ENCODE measurements around the gene KCNK10.

- TF ChIP-seq CTCF (IDR thresholded peaks at IDR 0.05; ENCODE audit: insufficient read depth, low read length): no peak
- TF ChIP-seq GABPA (IDR thresholded peaks at IDR 0.05; ENCODE audit: low read depth): no peak
- no peak for TF ChIP-seq REST (IDR thresholded peaks at IDR 0.05; ENCODE audit: insufficient replicate concordance, low read depth)
Observed at GRCh38 chr14:88258021-88258420, 65.0 kb downstream of the KCNK10 start.

Data from HL-60 (cell line).